Smooth muscle cell (in vitro differentiated cells): ENCODE data around the gene MPPED1. TPM values are rescaled to one million over a fixed set of nuclear protein-coding genes. Genes with fewer than 3 reads are reported as not detected.

Experiments used
- DNase-seq: peaks from one replicate; lab custom pipeline; 2025; ENCODE audit not compliant: unreplicated experiment; lab: John Stamatoyannopoulos, UW
- H2AFZ ChIP-seq: fragments of 200-600 bp; sonication (generic); 2 replicates; pipeline ENCODE4 v1.6.0; 2016; ENCODE audit warnings: antibody characterized with exemption, low read depth, mild to moderate bottlenecking
- H3F3A ChIP-seq: fragments of 200-600 bp; sonication (generic); 2 replicates; pipeline ENCODE4 v1.6.0; 2017; ENCODE audit warnings: antibody characterized with exemption, low read depth
- H3K27ac ChIP-seq: fragments of 200-600 bp; sonication (generic); 2 replicates; pipeline ENCODE4 v1.5.1; 2016; ENCODE audit warnings: low read depth, mild to moderate bottlenecking
- H3K27me3 ChIP-seq: fragments of 200-600 bp; sonication (generic); 2 replicates; pipeline ENCODE4 v1.6.1; 2016; ENCODE audit warnings: low read depth, mild to moderate bottlenecking
- H3K36me3 ChIP-seq: fragments of 200-600 bp; sonication (generic); 2 replicates; pipeline ENCODE4 v1.5.1; 2016; ENCODE audit warnings: low read depth
- H3K4me1 ChIP-seq: fragments of 200-600 bp; sonication (generic); 2 replicates; pipeline ENCODE4 v1.5.1; 2016; ENCODE audit warnings: low read depth
- H3K4me2 ChIP-seq: fragments of 200-600 bp; sonication (generic); 2 replicates; pipeline ENCODE4 v1.6.0; 2016; ENCODE audit warnings: mild to moderate bottlenecking
- H3K4me3 ChIP-seq: fragments of 200-600 bp; sonication (generic); 2 replicates; pipeline ENCODE4 v1.5.1; 2016; ENCODE audit warnings: mild to moderate bottlenecking
- H3K79me2 ChIP-seq: fragments of 200-600 bp; sonication (generic); 2 replicates; pipeline ENCODE4 v1.6.0; 2016; ENCODE audit warnings: low read depth, mild to moderate bottlenecking
- H3K9ac ChIP-seq: fragments of 200-600 bp; sonication (generic); 2 replicates; pipeline ENCODE4 v1.6.0; 2016; ENCODE audit warnings: low read depth
- H3K9me3 ChIP-seq: fragments of 200-600 bp; sonication (generic); replicated peaks from 2 replicates; pipeline ENCODE4 v1.5.1; 2016; ENCODE audit warnings: low read depth
- H4K20me1 ChIP-seq: fragments of 200-600 bp; sonication (generic); 2 replicates; pipeline ENCODE4 v1.6.0; 2016; ENCODE audit warnings: low read depth
- CTCF ChIP-seq: fragments of 200-600 bp; sonication (generic); IDR thresholded peaks from 2 replicates; pipeline ENCODE4 v1.5.1; 2017; ENCODE audit warnings: borderline replicate concordance, mild to moderate bottlenecking, antibody characterized with exemption; ENCODE audit not compliant: insufficient read depth, poor library complexity, severe bottlenecking
- WGBS: methylation state at CpG from one replicate; pipeline ENCODE4 v1.1.7; 2016; ENCODE audit warnings: low lambda C conversion rate; 5-methylcytosine and 5-hydroxymethylcytosine counted together
- polyA plus RNA-seq: library from polyadenylated mRNA; unstranded; fragments of >200 nt; fragmentation: Nextera tagmentation; extraction: Ambion mirVana; gene quantifications from 2 replicates; pipeline ENCODE4 v1.2.1, GENCODE V29; 2016
- total RNA-seq: library from RNA; depleted of rRNA; stranded (reverse); fragments of >200 nt; gene quantifications from 2 replicates; pipeline ENCODE4 v1.2.3, GENCODE V29; 2014

The MPPED1 gene
- total and polyA plus RNA-seq, 2 experiments from 2014 or later, result not detected

DNA sequence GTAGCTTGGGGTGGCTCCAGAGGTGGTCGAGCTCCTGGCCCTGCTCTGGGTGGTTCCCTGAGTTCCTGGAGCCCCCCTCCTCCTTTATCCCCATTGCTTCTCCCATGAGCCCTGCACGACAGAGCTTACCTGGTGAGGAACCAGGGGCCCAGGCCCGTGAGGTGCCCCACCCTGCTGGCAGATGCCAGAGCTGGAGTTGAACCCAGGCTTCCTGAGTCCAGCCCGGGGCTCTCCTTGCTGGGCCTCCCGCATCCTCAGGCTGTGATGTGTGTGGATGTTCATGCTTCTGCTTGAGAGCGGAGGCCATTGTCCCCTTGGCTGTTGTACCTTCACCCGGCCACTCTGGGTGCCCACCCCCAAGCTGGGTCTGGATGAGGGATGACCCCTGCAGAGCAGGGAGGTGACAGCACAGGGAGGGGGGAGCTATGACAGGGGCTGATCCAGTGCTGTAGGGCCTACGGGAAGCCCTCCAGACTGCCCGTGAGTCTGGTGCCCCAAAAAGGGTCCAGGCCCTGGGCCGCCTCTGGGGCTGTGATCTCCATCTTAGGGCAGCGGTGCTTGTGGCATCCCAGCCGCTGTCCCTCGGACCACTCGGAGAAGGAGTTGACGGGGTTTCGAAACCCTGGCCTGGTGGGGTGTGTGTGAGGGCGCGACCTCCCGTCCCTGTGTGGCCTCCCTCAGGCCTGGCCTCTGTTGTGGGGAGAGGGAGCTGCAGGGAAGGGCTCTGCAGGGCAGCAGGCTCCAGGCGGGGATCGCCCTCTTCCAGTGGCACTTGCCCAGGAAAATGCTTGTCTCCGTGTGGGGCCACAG is 14.4 kb downstream of the MPPED1 start:
- Histone ChIP-seq H4K20me1 (no peaks in the 10 kb centered on the region), H3K4me2 (no peak overlapping the region), H3K4me3 (no peak overlapping the region), H3K79me2 (no peaks in the 10 kb centered on the region), H3K27me3 (peaks cover 8% of the 10 kb centered on the region), H3F3A (no peaks in the 10 kb centered on the region), H3K9ac (no peak overlapping the region), H3K4me1 (no peaks in the 10 kb centered on the region), H3K27ac (no peak overlapping the region), H3K9me3 (no peaks in the 10 kb centered on the region), H3K36me3 (no peaks in the 10 kb centered on the region), H2AFZ (no peak overlapping the region)
- no peak for DNase-seq
- TF ChIP-seq CTCF, result no peak
- WGBS, result 94% methylated on average over 22 of the region's 22 CpGs

DNA sequence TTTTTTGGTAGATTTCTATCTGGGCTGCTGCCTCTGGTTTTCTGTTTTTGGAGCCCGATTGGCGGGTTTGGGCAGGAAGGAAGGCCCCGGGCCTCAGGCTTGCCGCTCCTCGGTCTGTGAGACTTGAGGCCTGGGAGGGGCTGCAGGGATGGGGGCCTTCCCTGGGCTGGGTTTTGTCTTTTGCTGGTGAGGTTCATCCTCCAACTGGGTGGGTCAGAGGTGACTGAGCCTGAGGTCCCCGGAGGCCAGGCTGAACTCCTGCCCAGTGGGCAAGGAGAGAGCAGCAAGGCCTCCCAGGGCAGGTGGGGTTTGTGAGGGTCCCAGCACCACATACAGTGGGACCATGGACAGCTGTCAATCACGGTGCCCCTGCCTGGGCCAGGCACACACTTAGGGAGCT is 15.0 kb downstream of the MPPED1 start:
- no peak overlapping the region for H3K27ac ChIP-seq
- H3K36me3 ChIP-seq, result no peaks in the 10 kb centered on the region

GRCh38 chr22:43427296-43428004 is 15.6 kb downstream of the MPPED1 start:
- H3K27ac ChIP-seq, result no peak overlapping the region
- peaks cover 20% of the 10 kb centered on the region for H3K27me3 ChIP-seq
- no peaks in the 10 kb centered on the region for H3K9me3 ChIP-seq
- H3K4me2 ChIP-seq, result no peak overlapping the region
- no peak overlapping the region for H3K9ac ChIP-seq
- DNase-seq, result no peak
- H4K20me1 ChIP-seq, result no peaks in the 10 kb centered on the region
- no peaks in the 10 kb centered on the region for H3K79me2 ChIP-seq
- no peak overlapping the region for H3K4me3 ChIP-seq
- no peak for TF ChIP-seq CTCF
- H3K36me3 ChIP-seq, result no peaks in the 10 kb centered on the region
- H3F3A ChIP-seq, result no peaks in the 10 kb centered on the region
- 81% methylated on average over 23 of the region's 23 CpGs for WGBS
- no peak overlapping the region for H2AFZ ChIP-seq
- H3K4me1 ChIP-seq, result no peaks in the 10 kb centered on the region

More for the DNA sequence above, 15.0 kb downstream of the MPPED1 start:
- Histone ChIP-seq H4K20me1 (no peaks in the 10 kb centered on the region), H3K4me3 (no peak overlapping the region), H3K4me1 (no peaks in the 10 kb centered on the region), H3K79me2 (no peaks in the 10 kb centered on the region), H2AFZ (no peak overlapping the region), H3K4me2 (no peak overlapping the region), H3K9me3 (no peaks in the 10 kb centered on the region), H3K27me3 (peaks cover 15% of the 10 kb centered on the region), H3F3A (no peaks in the 10 kb centered on the region), H3K9ac (no peak overlapping the region)
- TF ChIP-seq CTCF, result no peak
- no peak for DNase-seq
- WGBS, result 83% methylated on average over 7 of the region's 7 CpGs
